Measurements from ENCODE around the gene MTA1. TPM values are rescaled to one million over a fixed set of nuclear protein-coding genes. Genes with fewer than 3 reads are reported as not detected.

Gene MTA1
- total RNA-seq, 3 donors from 2014 or later (not counting 1 experiment from before 2014, with no cell fraction given), result 104 to 125 (median 112) TPM

DNA sequence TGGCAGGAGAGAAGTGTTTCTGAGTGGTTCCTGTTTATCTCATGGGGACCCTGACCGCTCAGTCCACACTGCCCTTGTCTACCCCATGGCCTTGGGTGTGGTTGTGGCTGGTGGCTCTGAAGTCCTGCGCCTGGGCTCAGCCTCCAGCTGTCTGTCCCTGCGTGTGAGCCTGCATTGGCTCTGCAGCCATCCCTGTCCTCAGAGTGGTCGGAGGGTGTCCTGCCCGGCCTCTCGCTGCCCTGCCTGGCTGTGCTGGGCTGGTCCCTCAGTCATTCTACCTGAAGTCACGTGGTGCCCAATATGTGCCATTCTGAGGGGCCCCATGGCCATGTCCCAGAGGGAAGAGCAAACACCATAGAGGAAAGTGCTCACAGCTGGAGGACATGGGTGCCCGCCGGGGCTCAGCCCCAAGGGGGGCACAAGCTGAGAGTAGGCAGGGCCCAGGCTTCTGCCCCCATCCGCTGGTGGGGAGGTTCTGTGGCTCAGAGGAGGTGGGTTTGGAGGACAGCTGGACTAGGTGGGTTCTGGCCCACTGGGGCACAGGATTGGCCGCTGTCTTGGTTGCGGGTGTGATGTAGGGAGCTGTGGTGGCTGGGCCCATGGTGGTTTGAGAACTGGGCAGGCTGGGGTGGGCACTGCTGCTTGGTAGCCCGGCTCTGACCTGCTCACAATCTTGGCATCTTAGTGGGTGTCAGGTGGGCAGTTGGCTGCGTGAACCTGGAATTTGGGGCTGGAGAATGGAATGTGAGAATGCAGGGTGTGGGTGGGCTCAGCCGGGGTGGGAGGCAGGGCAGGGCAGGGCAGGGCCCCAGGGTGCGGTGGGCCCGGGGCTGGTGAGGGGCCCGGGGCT lies 83.0 kb downstream of the MTA1 start:
- H3K4me3 Mint-ChIP-seq, result peak overlapping the region; percentile 17
- no peak overlapping the region for H3K4me3 ChIP-seq (ENCODE audit: low read length)
- H3K27me3 Mint-ChIP-seq (ENCODE audit: low read depth in 2 of 2), result peaks cover 2 to 5% of the 10 kb centered on the region in 2 donors
- 90% methylated on average over 18 of the region's 18 CpGs for WGBS (ENCODE audit: insufficient coverage)
- ATAC-seq, result peak in 1 of 3 donors; percentile 3
- no peak overlapping the region for H3K27ac ChIP-seq (ENCODE audit: low read length)
- H3K4me1 ChIP-seq (ENCODE audit: control insufficient read depth, insufficient read depth, low read length), result no peaks in the 10 kb centered on the region
- peak overlapping the region; percentile 48 to 82 for H3K27ac Mint-ChIP-seq
- TF ChIP-seq CTCF (IDR thresholded peaks at IDR 0.05), result no peak
- no peaks in the 10 kb centered on the region for H3K9me3 ChIP-seq (ENCODE audit: control insufficient read depth, insufficient read depth, low read length)
- no peak for DNase-seq
- H3K36me3 Mint-ChIP-seq, result no peaks in the 10 kb centered on the region
- H3K9me3 Mint-ChIP-seq, result no peaks in the 10 kb centered on the region
- peaks cover 0 to 4% of the 10 kb centered on the region in 2 donors for H3K4me1 Mint-ChIP-seq
- H3K27me3 ChIP-seq (ENCODE audit: control insufficient read depth, insufficient read depth, low read length), result no peaks in the 10 kb centered on the region
- no peaks in the 10 kb centered on the region for H3K36me3 ChIP-seq (ENCODE audit: control insufficient read depth, insufficient read depth, low read length)
- intact Hi-C loops (cut with micrococcal nuclease), result no loop called here

- Mint-ChIP-seq H3K4me1 (peaks cover 0 to 4% of the 10 kb centered on the region in 2 donors), H3K27ac (peak overlapping the region; percentile 48 to 82), H3K27me3 (ENCODE audit: low read depth in 2 of 2) (peaks cover 6 to 11% of the 10 kb centered on the region in 2 donors), H3K36me3 (no peaks in the 10 kb centered on the region), H3K9me3 (no peaks in the 10 kb centered on the region), H3K4me3 (no peak overlapping the region)
- Histone ChIP-seq H3K27ac (ENCODE audit: low read length) (no peak overlapping the region), H3K4me1 (ENCODE audit: control insufficient read depth, insufficient read depth, low read length) (no peaks in the 10 kb centered on the region), H3K36me3 (ENCODE audit: control insufficient read depth, insufficient read depth, low read length) (no peaks in the 10 kb centered on the region), H3K27me3 (ENCODE audit: control insufficient read depth, insufficient read depth, low read length) (no peaks in the 10 kb centered on the region), H3K4me3 (ENCODE audit: low read length) (no peak overlapping the region), H3K9me3 (ENCODE audit: control insufficient read depth, insufficient read depth, low read length) (no peaks in the 10 kb centered on the region)
- no peak for ATAC-seq
- intact Hi-C loops (cut with micrococcal nuclease), result no loop called here
- no peak for DNase-seq
- 95% methylated on average over 7 of the region's 7 CpGs for WGBS (ENCODE audit: insufficient coverage)
- no peak for TF ChIP-seq CTCF (IDR thresholded peaks at IDR 0.05)
These were observed 83.6 kb downstream of the MTA1 start for GRCh38 chr14:105503296-105503640.

DNA sequence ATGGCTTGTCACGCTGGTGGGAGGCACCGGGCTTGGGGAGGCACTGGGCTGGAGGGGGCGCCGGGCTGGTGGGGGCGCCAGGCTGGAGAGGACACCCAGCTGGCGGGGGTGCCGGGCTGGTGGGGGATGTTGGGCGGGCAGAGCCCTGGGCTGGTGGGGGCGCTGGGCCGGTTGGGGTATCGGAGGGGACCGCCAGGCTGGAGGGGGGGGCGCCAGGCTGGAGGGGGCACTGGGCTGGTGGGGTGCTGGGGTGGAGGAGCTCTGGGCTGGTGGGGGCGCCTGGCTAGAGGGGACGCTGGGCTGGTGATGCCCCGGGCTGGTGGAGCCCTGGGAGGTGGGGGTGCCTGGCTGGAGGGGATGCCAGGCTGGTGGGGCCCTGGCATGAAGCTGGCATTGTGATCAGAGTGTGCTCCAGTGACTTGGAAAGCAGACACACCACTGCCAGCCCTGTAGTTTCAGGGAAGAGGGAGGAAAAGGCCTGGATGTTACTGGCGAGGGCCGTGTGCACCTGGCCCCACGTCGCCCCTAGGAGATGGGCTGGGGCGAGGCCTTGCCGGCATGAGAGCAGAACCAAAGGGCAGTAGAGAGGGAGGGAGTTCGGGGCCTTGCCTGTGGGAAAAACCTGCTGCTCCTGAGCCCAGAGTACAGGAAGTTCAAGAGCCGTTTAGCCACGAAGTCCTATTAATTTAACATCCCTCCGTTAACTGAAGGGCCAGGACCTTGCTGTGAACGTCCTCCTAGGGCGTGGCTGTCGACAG lies 84.5 kb downstream of the MTA1 start:
- no peaks in the 10 kb centered on the region for H3K36me3 Mint-ChIP-seq

More for the DNA sequence above, 84.5 kb downstream of the MTA1 start:
- intact Hi-C loops (cut with micrococcal nuclease), result no loop called here
- Mint-ChIP-seq H3K27ac (no peak overlapping the region), H3K4me3 (no peak overlapping the region), H3K9me3 (no peaks in the 10 kb centered on the region), H3K27me3 (ENCODE audit: low read depth in 2 of 2) (peaks cover 11 to 18% of the 10 kb centered on the region in 2 donors), H3K4me1 (peaks cover 0 to 4% of the 10 kb centered on the region in 2 donors)
- Histone ChIP-seq H3K9me3 (ENCODE audit: control insufficient read depth, insufficient read depth, low read length) (no peaks in the 10 kb centered on the region), H3K4me3 (ENCODE audit: low read length) (no peak overlapping the region), H3K36me3 (ENCODE audit: control insufficient read depth, insufficient read depth, low read length) (no peaks in the 10 kb centered on the region), H3K27me3 (ENCODE audit: control insufficient read depth, insufficient read depth, low read length) (no peaks in the 10 kb centered on the region), H3K4me1 (ENCODE audit: control insufficient read depth, insufficient read depth, low read length) (no peaks in the 10 kb centered on the region), H3K27ac (ENCODE audit: low read length) (no peak overlapping the region)
- peak; percentile 11 to 13 (median 13) for ATAC-seq
- TF ChIP-seq CTCF (IDR thresholded peaks at IDR 0.05), result no peak
- DNase-seq, result peak in 1 of 2 donors; percentile 15
- WGBS (ENCODE audit: insufficient coverage), result 79% methylated on average over 29 of the region's 29 CpGs

Measured in natural killer cell (primary cell).